GM12878 (cell line): ENCODE results near the gene SON. TPM values are rescaled to one million over a fixed set of nuclear protein-coding genes. Genes with fewer than 3 reads are reported as not detected.
A peak's percentile ranks its signal among the peaks of the same experiment; 100 is the strongest.
"Not testable (repeated sequence)": the region's sequence is repeated elsewhere in the genome, so short reads cannot be mapped to it uniquely, and the experiment has no call there.

ENCODE experiments used
- ATAC-seq: fragments of 200-7000 bp; cut with Tn5 transposase; 3 replicates; pipeline ENCODE4 v1.9.1; 2020; ENCODE audit warnings: mild to moderate bottlenecking, moderate library complexity
- BruUV-seq: library from RNA; stranded (reverse); fragments of 400-500 nt; replicated peaks from 2 replicates; lab custom pipeline; 2021; lab: Mats Ljungman, UMichigan
- CTCF ChIA-PET: fragments of 300-600 bp; sonication (Branson Sonifier 250); formaldehyde crosslinking; extraction: SDS; loops from one replicate; lab custom pipeline; 2021; ENCODE audit warnings: inconsistent platforms; lab: Yijun Ruan, JAX
- POLR2A ChIA-PET: fragments of 350-600 bp; formaldehyde crosslinking; extraction: SDS; loops from one replicate; lab custom pipeline; 2021; ENCODE audit warnings: inconsistent platforms; lab: Charles Lee
- RAD21 ChIA-PET: fragments of 300-600 bp; sonication (Branson Sonifier 250); formaldehyde crosslinking; loops from one replicate; lab custom pipeline; 2023; ENCODE audit warnings: antibody characterized with exemption; ENCODE audit not compliant: unreplicated experiment; lab: Charles Lee
- SMC1A ChIA-PET: fragments of 300-600 bp; sonication (Branson Sonifier 250); formaldehyde crosslinking; loops from one replicate; lab custom pipeline; 2023; ENCODE audit not compliant: unreplicated experiment, uncharacterized antibody; lab: Charles Lee
- DNase-seq: peaks from one replicate; pipeline ENCODE4 v3.0.0-alpha.2; 2011; ENCODE audit warnings: low read depth, low spot score
- FAIRE-seq: peaks from 3 replicates; lab custom pipeline; 2011; peaks lifted over from hg19 to GRCh38; lab: Jason Lieb, UNC
- H2AFZ ChIP-seq: 2 replicates; pipeline ENCODE4 v1.6.0; 2011; ENCODE audit warnings: low read depth, low read length, control low read depth; ENCODE audit not compliant: control insufficient read depth
- H3K27ac ChIP-seq: 2 replicates; pipeline ENCODE4 v1.5.1; 2011; ENCODE audit warnings: control low read depth; ENCODE audit not compliant: control insufficient read depth, insufficient read depth
- H3K27me3 ChIP-seq, 2 experiments: replicated peaks in 1 of 2; 2 replicates each; pipeline versions ENCODE4 v1.6.0 to v1.6.1; 2011; ENCODE audit warnings: low read length in 1 of 2; ENCODE audit not compliant: control insufficient read depth in 2 of 2, insufficient read depth in 2 of 2
- H3K36me3 ChIP-seq, 2 experiments: 2 replicates each; pipeline ENCODE4 v1.5.1; 2011; ENCODE audit warnings: low read length in 1 of 2; ENCODE audit not compliant: control insufficient read depth in 2 of 2, insufficient read depth in 2 of 2
- H3K4me1 ChIP-seq: 2 replicates; pipeline ENCODE4 v1.6.1; 2011; ENCODE audit warnings: mild to moderate bottlenecking, low read length, moderate library complexity, mixed read lengths; ENCODE audit not compliant: control insufficient read depth, insufficient read depth
- H3K4me2 ChIP-seq: 2 replicates; pipeline ENCODE4 v1.6.0; 2011; ENCODE audit warnings: control low read depth; ENCODE audit not compliant: control insufficient read depth, insufficient read depth
- H3K4me3 ChIP-seq: fragments of 200-600 bp; sonication (generic); 2 replicates; pipeline ENCODE4 v1.5.1; 2016
- H3K79me2 ChIP-seq: 2 replicates; pipeline ENCODE4 v1.6.0; 2011; ENCODE audit warnings: low read length; ENCODE audit not compliant: control insufficient read depth, insufficient read depth
- H3K9ac ChIP-seq: 2 replicates; pipeline ENCODE4 v1.8.0; 2011; ENCODE audit warnings: low read length, control low read depth, mixed read lengths; ENCODE audit not compliant: control insufficient read depth, insufficient read depth
- H3K9me3 ChIP-seq: replicated peaks from 3 replicates; pipeline ENCODE4 v1.5.1; 2011; ENCODE audit warnings: mild to moderate bottlenecking, low read length; ENCODE audit not compliant: control insufficient read depth, insufficient read depth
- H4K20me1 ChIP-seq: 2 replicates; pipeline ENCODE4 v1.6.0; 2011; ENCODE audit not compliant: control insufficient read depth, insufficient read depth
- ZNF207 ChIP-seq: fragments of 450-650 bp; IDR thresholded peaks from 2 replicates; pipeline ENCODE4 v1.6.1; 2014; ENCODE audit warnings: antibody characterized with exemption, mild to moderate bottlenecking, borderline replicate concordance
- WGBS: methylation state at CpG from one replicate; pipeline ENCODE4 v1.1.6; 2016; ENCODE audit warnings: low lambda C conversion rate; ENCODE audit not compliant: insufficient replicate concordance, insufficient coverage; ENCODE audit errors: missing lambda C conversion rate; 5-methylcytosine and 5-hydroxymethylcytosine counted together
- in situ Hi-C: fragments of 300-500 bp; cut with MboI; formaldehyde crosslinking; loops from 9 replicates; pipeline ENCODE4 v1.14.3; 2018; ENCODE audit warnings: mixed read lengths
- intact Hi-C: fragments of 100-400 bp; cut with micrococcal nuclease; formaldehyde crosslinking; loops from one replicate; pipeline ENCODE4 v1.14.2; 2022; ENCODE audit not compliant: unreplicated experiment
- polyA plus RNA-seq, 11 experiments: library from polyadenylated mRNA; depleted of rRNA in 4 of 11; unstranded in 6 of 11; stranded (reverse) in 5 of 11; fragments of >200 nt; fragmentation: Nextera tagmentation in 4 of 11; fragmentation: Illumina TruSeq in 1 of 11; extraction: Ambion mirVana in 4 of 11; extraction: Trizol in 1 of 11; gene quantifications; 1 replicate in 1 of 11; 2 replicates in 10 of 11; pipeline versions ENCODE4 v1.2.1 to v1.2.3, GENCODE V29; 2011 to 2016; ENCODE audit warnings: inconsistent platforms in 2 of 11, missing spikeins in 2 of 11, low read depth in 1 of 11
- total RNA-seq, 4 experiments: library from RNA; depleted of rRNA in 3 of 4; stranded (reverse); fragments of >200 nt in 3 of 4; fragmentation: Illumina TruSeq in 1 of 4; extraction: Trizol in 1 of 4; gene quantifications; 2 replicates each; pipeline versions ENCODE4 v1.2.1 to v1.2.3, GENCODE V29; 2013 to 2021
- TF ChIP-seq, protein P1 (sequence below): IDR thresholded peaks from 2 replicates; pipeline ENCODE4 v1.6.1; 2011; ENCODE audit warnings: borderline replicate concordance, low read depth, mild to moderate bottlenecking, moderate library complexity, low read length; ENCODE audit not compliant: insufficient read depth, poor library complexity, severe bottlenecking

The SON gene
- total and polyA plus RNA-seq, 10 of the 15 experiments (the other 5 are each of a cell fraction or from before 2014, with no cell fraction given), result 95.7 to 788 (median 251) TPM

DNA sequence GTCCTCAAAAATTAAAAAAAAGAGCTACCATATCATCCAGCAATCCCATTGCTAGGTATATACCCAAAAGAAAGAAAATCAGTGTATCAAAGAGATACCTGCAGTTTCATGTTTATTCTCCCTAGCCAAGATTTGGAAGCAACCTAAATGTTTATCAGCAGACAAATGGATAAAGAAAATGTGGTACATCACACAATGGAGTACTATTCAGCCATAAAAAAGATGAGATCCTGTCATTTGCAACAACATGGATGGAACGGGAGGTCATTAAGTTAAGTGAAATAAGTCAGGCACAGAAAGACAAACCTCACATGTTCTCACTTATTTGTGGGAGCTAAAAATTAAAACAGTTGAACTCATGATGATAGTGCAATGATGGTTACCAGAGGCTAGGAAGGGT is 35.8 kb upstream of the SON start:
- 89% methylated on average over 1 of the region's 1 CpG for WGBS
- CTCF ChIA-PET, result interaction anchor here (1.2 to 1.4 kb wide), 2 partner anchors 14 to 99 kb away, joined by 3 to 4 read pairs; no protein-coding TSS in a partner anchor
- not testable (repeated sequence) for FAIRE-seq

DNA sequence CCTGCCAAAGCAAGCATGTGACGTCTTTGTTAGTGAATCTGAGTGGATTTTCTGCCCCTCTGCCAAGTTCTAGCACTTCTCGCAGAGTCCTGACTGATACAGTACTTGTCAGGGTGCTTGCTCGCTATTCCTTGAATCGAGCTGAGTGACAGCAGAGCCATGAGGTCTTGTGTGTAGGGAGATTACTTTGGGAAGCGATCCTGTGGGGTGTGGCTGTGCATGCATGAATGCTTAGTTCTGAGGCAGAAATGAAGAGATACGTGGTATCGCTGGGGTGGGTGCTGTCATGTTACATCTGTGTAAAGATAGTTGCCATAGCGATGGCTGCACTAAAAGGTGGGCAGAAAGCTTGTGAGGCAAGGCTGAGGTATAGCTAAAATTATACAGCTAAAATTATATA is 32.0 kb upstream of the SON start:
- ChIA-PET CTCF (no interaction called here), RAD21 (no interaction called here), SMC1A (interaction anchor here (1.4 kb wide), 1 partner anchor 14 kb away, joined by 3 read pairs; no protein-coding TSS in a partner anchor), POLR2A (no interaction called here)
- peaks cover 1 to 20% of the 10 kb centered on the region in 2 experiments for H3K36me3 ChIP-seq
- in situ Hi-C loops, result no loop called here
- H3K9ac ChIP-seq, result no peak overlapping the region
- no peaks in the 10 kb centered on the region; the same call in 2 of the 3 replicates for H3K9me3 ChIP-seq
- no peak for DNase-seq
- intact Hi-C loops, result no loop called here
- no peak for TF ChIP-seq ZNF207
- TF ChIP-seq, protein P1, sequence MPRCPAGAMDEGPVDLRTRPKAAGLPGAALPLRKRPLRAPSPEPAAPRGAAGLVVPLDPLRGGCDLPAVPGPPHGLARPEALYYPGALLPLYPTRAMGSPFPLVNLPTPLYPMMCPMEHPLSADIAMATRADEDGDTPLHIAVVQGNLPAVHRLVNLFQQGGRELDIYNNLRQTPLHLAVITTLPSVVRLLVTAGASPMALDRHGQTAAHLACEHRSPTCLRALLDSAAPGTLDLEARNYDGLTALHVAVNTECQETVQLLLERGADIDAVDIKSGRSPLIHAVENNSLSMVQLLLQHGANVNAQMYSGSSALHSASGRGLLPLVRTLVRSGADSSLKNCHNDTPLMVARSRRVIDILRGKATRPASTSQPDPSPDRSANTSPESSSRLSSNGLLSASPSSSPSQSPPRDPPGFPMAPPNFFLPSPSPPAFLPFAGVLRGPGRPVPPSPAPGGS, result peak; percentile 36
- no peaks in the 10 kb centered on the region for H3K27me3 ChIP-seq
- H2AFZ ChIP-seq, result no peak overlapping the region
- ATAC-seq, result no peak
- no peaks in the 10 kb centered on the region for H4K20me1 ChIP-seq
- no peaks in the 10 kb centered on the region for H3K79me2 ChIP-seq
- no peak overlapping the region for H3K4me2 ChIP-seq
- no peak for FAIRE-seq
- H3K4me1 ChIP-seq, result no peaks in the 10 kb centered on the region
- 91% methylated on average over 8 of the region's 8 CpGs for WGBS
- no peak overlapping the region for H3K4me3 ChIP-seq
- H3K27ac ChIP-seq, result no peak overlapping the region
- BruUV-seq, result TSS peak; percentile 25

More for the DNA sequence above, 35.8 kb upstream of the SON start:
- intact Hi-C loops, H2AFZ ChIP-seq, H4K20me1 ChIP-seq, DNase-seq, H3K4me1 ChIP-seq, ATAC-seq, H3K9ac ChIP-seq, BruUV-seq, H3K4me3 ChIP-seq, H3K27me3 ChIP-seq, H3K27ac ChIP-seq, H3K4me2 ChIP-seq, H3K79me2 ChIP-seq, H3K9me3 ChIP-seq, in situ Hi-C loops, POLR2A ChIA-PET, RAD21 ChIA-PET: not testable (repeated sequence)
- H3K36me3 ChIP-seq, result peaks cover 1 to 20% of the 10 kb centered on the region in 2 experiments
- SMC1A ChIA-PET, result interaction anchor here (1.4 kb wide), 1 partner anchor 59 kb away, joined by 3 read pairs; no protein-coding TSS in a partner anchor
